Mucosa of descending colon (tissue), 3 donors: ENCODE measurements around the gene AFAP1. TPM values are rescaled to one million over a fixed set of nuclear protein-coding genes. Genes with fewer than 3 reads are reported as not detected.

Experiments
- ATAC-seq: fragments of 200-7000 bp; cut with Tn5 transposase; one replicate; pipeline ENCODE4 v1.9.1; 2020; ENCODE audit warnings: mild to moderate bottlenecking, moderate library complexity
- DNase-seq, 3 donors: peaks; one replicate each; pipeline ENCODE4 v3.0.0-alpha.2; 2020
- H3K36me3 ChIP-seq: fragments of 200-600 bp; one replicate; pipeline ENCODE4 v1.8.0; 2021; ENCODE audit warnings: low read depth, mild to moderate bottlenecking
- H3K4me1 ChIP-seq: fragments of 200-600 bp; one replicate; pipeline ENCODE4 v1.8.0; 2021; ENCODE audit warnings: low read depth, mild to moderate bottlenecking
- H3K4me3 ChIP-seq: fragments of 200-600 bp; one replicate; pipeline ENCODE4 v1.8.0; 2021; ENCODE audit warnings: mild to moderate bottlenecking
- H3K9me3 ChIP-seq: fragments of 200-600 bp; one replicate; pipeline ENCODE4 v1.8.0; 2021; ENCODE audit warnings: mild to moderate bottlenecking
- CTCF ChIP-seq: fragments of 200-600 bp; IDR thresholded peaks from one replicate; pipeline ENCODE4 v1.8.0; 2022; ENCODE audit warnings: antibody characterized with exemption, mild to moderate bottlenecking
- intact Hi-C, 2 donors: fragments of 100-400 bp; cut with DNase I in 1 of 2; cut with micrococcal nuclease in 1 of 2; formaldehyde crosslinking; loops; one replicate each; pipeline versions ENCODE4 v1.11.0 to v1.11.1; 2022; cut with DNase I, micrococcal nuclease
- total RNA-seq, 3 donors: library from RNA; stranded (reverse); fragmentation: NEBNext Ultra II Directional in 2 of 3; extraction: Animal tissue kit (Norgen Biotek cat#: 25700) in 2 of 3; gene quantifications; one replicate each; pipeline versions ENCODE4 v1.2.1 to v1.2.4, GENCODE V29; 2021 to 2023
- donor health status: DM: no; HTN: no; CAD: no; lungs with moderate emphysema.
- donor health status: DM: no; HTN: no; CAD: no.
- donor health status: DM: no; HTN: yes; CAD: no.

AFAP1 gene
- total RNA-seq, 3 donors from 2014 or later = 31.4 to 59.1 (median 37.1) TPM

DNA sequence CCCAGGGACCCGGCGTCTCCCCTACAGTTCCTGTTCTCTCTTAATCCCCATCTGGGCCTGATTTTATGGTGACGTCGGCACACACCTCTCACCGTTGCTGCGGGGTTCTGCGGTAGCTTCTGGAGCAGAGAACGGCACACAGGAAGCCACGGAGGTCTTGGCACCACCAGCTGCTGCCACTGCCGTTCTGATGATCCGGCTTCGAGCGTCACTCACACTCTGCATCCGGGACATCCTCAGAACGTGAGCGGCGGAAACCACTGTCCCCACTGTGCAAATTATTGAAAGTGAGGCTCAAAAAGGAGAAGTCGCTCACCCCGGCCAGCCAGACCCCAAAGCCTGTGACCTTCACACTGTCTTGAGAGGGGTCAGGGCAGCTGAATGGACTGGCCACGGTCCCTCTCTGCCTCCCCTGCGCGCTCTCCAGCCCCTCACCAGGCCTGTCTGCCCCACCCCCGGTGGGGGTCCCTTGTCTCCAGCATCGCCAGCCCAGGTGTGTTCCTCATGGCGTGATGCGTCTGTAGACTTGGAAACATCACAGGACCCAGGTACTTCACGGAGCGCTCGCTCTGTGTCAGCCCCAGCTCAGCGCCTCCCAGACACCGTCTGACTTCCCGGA, 201.1 kb downstream of the AFAP1 start:
- no peak overlapping the region for H3K4me3 ChIP-seq
- H3K4me1 ChIP-seq = no peaks in the 10 kb centered on the region
- DNase-seq = peak in 1 of 3 donors; percentile 36
- ATAC-seq = no peak
- H3K9me3 ChIP-seq = no peaks in the 10 kb centered on the region
- no peak for TF ChIP-seq CTCF
- intact Hi-C loops = no loop called here
- no peaks in the 10 kb centered on the region for H3K36me3 ChIP-seq

GRCh38 chr4:7737752-7738457, 201.8 kb downstream of the AFAP1 start:
- H3K4me3 ChIP-seq = no peak overlapping the region
- peak in 1 of 3 donors; percentile 38 for DNase-seq
- TF ChIP-seq CTCF = no peak
- intact Hi-C loops = no loop called here
- no peaks in the 10 kb centered on the region for H3K9me3 ChIP-seq
- no peak for ATAC-seq
- no peaks in the 10 kb centered on the region for H3K36me3 ChIP-seq
- no peaks in the 10 kb centered on the region for H3K4me1 ChIP-seq

- TF ChIP-seq CTCF = no peak
- intact Hi-C loops = no loop called here
- no peak for ATAC-seq
Measured at GRCh38 chr4:7737268-7737645, 202.4 kb downstream of the AFAP1 start.

GRCh38 chr4:7736436-7737267, 203.0 kb downstream of the AFAP1 start:
- peak in 1 of 3 donors; percentile 32 for DNase-seq
- Histone ChIP-seq H3K9me3 (no peaks in the 10 kb centered on the region), H3K4me3 (no peak overlapping the region), H3K36me3 (no peaks in the 10 kb centered on the region), H3K4me1 (no peaks in the 10 kb centered on the region)
- no peak for TF ChIP-seq CTCF
- intact Hi-C loops = no loop called here
- no peak for ATAC-seq

More at GRCh38 chr4:7737268-7737645, 202.4 kb downstream of the AFAP1 start:
- Histone ChIP-seq H3K9me3 (no peaks in the 10 kb centered on the region), H3K4me1 (no peaks in the 10 kb centered on the region), H3K4me3 (no peak overlapping the region), H3K36me3 (no peaks in the 10 kb centered on the region)
- peak in 2 of 3 donors; percentile 5 to 27 for DNase-seq

- DNase-seq (peak in 1 of 3 donors; percentile 25), ATAC-seq (no peak)
- Histone ChIP-seq H3K4me1 (no peaks in the 10 kb centered on the region), H3K4me3 (no peak overlapping the region), H3K36me3 (no peaks in the 10 kb centered on the region), H3K9me3 (no peaks in the 10 kb centered on the region)
- no peak for TF ChIP-seq CTCF
- intact Hi-C loops = no loop called here
Measured at GRCh38 chr4:7735961-7736360, 203.7 kb downstream of the AFAP1 start.
